Mucosa of gallbladder (tissue), 1 donor: Measurements from ENCODE around the gene BTN2A1. TPM values are rescaled to one million over a fixed set of nuclear protein-coding genes. Genes with fewer than 3 reads are reported as not detected.

Experiments
- DNase-seq: peaks from one replicate; pipeline ENCODE4 v3.0.0-alpha.2; 2020; ENCODE audit warnings: low spot score
- total RNA-seq: library from RNA; stranded (reverse); gene quantifications from one replicate; pipeline ENCODE4 v1.2.1, GENCODE V29; 2021
- donor health status: DM: no; HTN: no; CAD: no.

Gene BTN2A1
- total RNA-seq, 1 donor from 2014 or later: 23.4 TPM

GRCh38 chr6:26468829-26469228 is 11.1 kb downstream of the BTN2A1 start:
- no peak for DNase-seq

GRCh38 chr6:26470643-26471042 is 12.9 kb downstream of the BTN2A1 start:
- no peak for DNase-seq

- DNase-seq: no peak
Measured at GRCh38 chr6:26471970-26472369, 14.2 kb downstream of the BTN2A1 start.

- DNase-seq: no peak
Measured at GRCh38 chr6:26472549-26473290, 15.0 kb downstream of the BTN2A1 start.

GRCh38 chr6:26473429-26473757 is 15.6 kb downstream of the BTN2A1 start:
- no peak for DNase-seq

GRCh38 chr6:26473758-26474438 is 16.1 kb downstream of the BTN2A1 start:
- peak; percentile 90 for DNase-seq

- DNase-seq: no peak
Measured at GRCh38 chr6:26474439-26474881, 16.7 kb downstream of the BTN2A1 start.

- no peak for DNase-seq
Measured at GRCh38 chr6:26475823-26476729, 18.3 kb downstream of the BTN2A1 start.

GRCh38 chr6:26476896-26477295 is 19.1 kb downstream of the BTN2A1 start:
- DNase-seq: no peak

GRCh38 chr6:26477426-26477825 is 19.7 kb downstream of the BTN2A1 start:
- DNase-seq: no peak

GRCh38 chr6:26478100-26478984 is 20.6 kb downstream of the BTN2A1 start:
- DNase-seq: no peak

GRCh38 chr6:26478985-26479278 is 21.2 kb downstream of the BTN2A1 start:
- no peak for DNase-seq

GRCh38 chr6:26482338-26482737 is 24.6 kb downstream of the BTN2A1 start:
- DNase-seq: no peak

GRCh38 chr6:26483727-26484126 is 26.0 kb downstream of the BTN2A1 start:
- no peak for DNase-seq

GRCh38 chr6:26484161-26484560 is 26.4 kb downstream of the BTN2A1 start:
- no peak for DNase-seq

GRCh38 chr6:26485112-26485780 is 27.5 kb downstream of the BTN2A1 start:
- DNase-seq: no peak

- DNase-seq: no peak
Measured at GRCh38 chr6:26486358-26486757, 28.6 kb downstream of the BTN2A1 start.

- no peak for DNase-seq
Measured at GRCh38 chr6:26487466-26487865, 29.7 kb downstream of the BTN2A1 start.

- DNase-seq: no peak
Measured at GRCh38 chr6:26489996-26490964, 32.5 kb downstream of the BTN2A1 start.

- no peak for DNase-seq
Measured at GRCh38 chr6:26491604-26492003, 33.8 kb downstream of the BTN2A1 start.
